ENCODE data around the gene GNAI1. TPM values are rescaled to one million over a fixed set of nuclear protein-coding genes. Genes with fewer than 3 reads are reported as not detected.
A peak's percentile ranks its signal among the peaks of the same experiment; 100 is the strongest.

The GNAI1 gene
- total RNA-seq, 4 donors from 2014 or later, result 17.2 to 74.0 (median 38.2) TPM

GRCh38 chr7:80131675-80132435 lies 2.8 kb upstream of the GNAI1 start:
- no peaks in the 10 kb centered on the region for H3K9me3 ChIP-seq
- H3K4me1 ChIP-seq, result peaks cover 0 to 5% of the 10 kb centered on the region in 2 donors
- no peak for TF ChIP-seq POLR2A (IDR thresholded peaks at IDR 0.05)
- TF ChIP-seq CTCF (IDR thresholded peaks at IDR 0.05), result no peak
- H3K27me3 ChIP-seq, result no peaks in the 10 kb centered on the region
- H3K27ac ChIP-seq, result no peak overlapping the region
- intact Hi-C loops (cut with DNase I; ENCODE audit: low total_unique reads), result no loop called here
- H3K4me3 ChIP-seq, result no peak overlapping the region
- no peaks in the 10 kb centered on the region for H3K36me3 ChIP-seq
- no peak for DNase-seq

GRCh38 chr7:80132594-80132993 lies 2.0 kb upstream of the GNAI1 start:
- Histone ChIP-seq H3K27ac (peak overlapping the region; percentile 92 to 97), H3K27me3 (no peaks in the 10 kb centered on the region), H3K9me3 (no peaks in the 10 kb centered on the region), H3K4me1 (peaks cover 0 to 5% of the 10 kb centered on the region in 2 donors), H3K36me3 (no peaks in the 10 kb centered on the region), H3K4me3 (no peak overlapping the region)
- TF ChIP-seq CTCF (IDR thresholded peaks at IDR 0.05) (no peak), POLR2A (IDR thresholded peaks at IDR 0.05) (no peak)
- intact Hi-C loops (cut with DNase I; ENCODE audit: low total_unique reads), result no loop called here
- no peak for DNase-seq

- no peaks in the 10 kb centered on the region for H3K27me3 ChIP-seq
- H3K27ac ChIP-seq, result peak overlapping the region; percentile 92 to 97
- peaks cover 0 to 5% of the 10 kb centered on the region in 2 donors for H3K4me1 ChIP-seq
- TF ChIP-seq CTCF (IDR thresholded peaks at IDR 0.05) (peak in 2 of 4 experiments; percentile 18 to 21), POLR2A (IDR thresholded peaks at IDR 0.05) (no peak)
- DNase-seq, result peak in 1 of 2 donors; percentile 27
- peak overlapping the region in 1 of 2 donors; percentile 78 for H3K4me3 ChIP-seq
- intact Hi-C loops (cut with DNase I; ENCODE audit: low total_unique reads), result no loop called here
- no peaks in the 10 kb centered on the region for H3K9me3 ChIP-seq
- no peaks in the 10 kb centered on the region for H3K36me3 ChIP-seq
Observed at GRCh38 chr7:80133361-80134114, 1.1 kb upstream of the GNAI1 start.

- intact Hi-C loops (cut with DNase I; ENCODE audit: low total_unique reads), result no loop called here
- no peak for TF ChIP-seq CTCF (IDR thresholded peaks at IDR 0.05)
- TF ChIP-seq POLR2A (IDR thresholded peaks at IDR 0.05), result no peak
- Histone ChIP-seq H3K9me3 (no peaks in the 10 kb centered on the region), H3K27me3 (no peaks in the 10 kb centered on the region), H3K4me3 (peak overlapping the region; percentile 78), H3K27ac (peak overlapping the region; percentile 92 to 97), H3K36me3 (no peaks in the 10 kb centered on the region), H3K4me1 (peaks cover 0 to 5% of the 10 kb centered on the region in 2 donors)
- DNase-seq, result no peak
Observed at GRCh38 chr7:80134115-80134535, 506 bp upstream of the GNAI1 start.

Measured in uterus (tissue), 4 donors.